ENCODE data around the gene ARHGEF9.

ARHGEF9 gene

DNA sequence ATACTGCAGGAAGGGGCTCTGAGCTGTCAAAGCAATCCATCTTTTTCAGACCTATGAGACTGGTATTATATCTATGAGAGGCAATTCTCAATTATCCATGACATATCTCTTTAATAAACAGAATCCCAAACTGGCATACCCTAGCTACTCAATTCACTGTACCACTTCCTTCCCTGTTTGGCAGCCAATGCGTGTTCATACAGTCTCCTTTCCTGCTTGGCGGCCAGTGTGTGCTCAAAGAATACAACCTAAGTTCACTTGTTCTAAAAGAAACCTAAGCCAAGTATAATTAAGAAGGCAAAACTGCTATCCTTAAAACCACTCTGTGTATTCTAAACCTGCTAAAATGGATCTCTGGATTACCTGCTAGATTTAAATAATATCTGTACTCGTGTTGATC is 38.3 kb downstream of the ARHGEF9 start:
- no peak for TF ChIP-seq CTCF (IDR thresholded peaks at IDR 0.05; ENCODE audit: low read depth, low read length)
- H3K4me3 ChIP-seq (ENCODE audit: low read depth, low read length) = no peak overlapping the region

DNA sequence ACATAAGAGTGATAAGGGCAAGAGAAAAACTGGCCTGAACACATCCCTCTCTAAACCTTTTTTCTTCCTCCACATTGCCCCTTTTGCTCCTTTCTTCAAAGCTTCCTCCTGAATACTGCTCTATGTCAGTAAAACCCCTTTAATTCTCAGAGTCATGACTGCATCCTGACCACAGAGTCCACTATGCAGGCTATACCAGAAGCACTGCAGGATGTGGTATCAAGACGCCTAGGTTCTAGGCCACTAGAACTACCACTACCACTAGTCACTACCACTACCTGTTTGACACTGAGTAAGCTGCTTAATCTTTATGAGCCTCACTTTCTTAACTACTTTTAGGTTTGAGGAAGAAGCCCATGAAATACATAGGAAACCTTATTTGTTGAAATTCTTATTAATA is 38.7 kb downstream of the ARHGEF9 start:
- no peak for TF ChIP-seq CTCF (IDR thresholded peaks at IDR 0.05; ENCODE audit: low read depth, low read length)

DNA sequence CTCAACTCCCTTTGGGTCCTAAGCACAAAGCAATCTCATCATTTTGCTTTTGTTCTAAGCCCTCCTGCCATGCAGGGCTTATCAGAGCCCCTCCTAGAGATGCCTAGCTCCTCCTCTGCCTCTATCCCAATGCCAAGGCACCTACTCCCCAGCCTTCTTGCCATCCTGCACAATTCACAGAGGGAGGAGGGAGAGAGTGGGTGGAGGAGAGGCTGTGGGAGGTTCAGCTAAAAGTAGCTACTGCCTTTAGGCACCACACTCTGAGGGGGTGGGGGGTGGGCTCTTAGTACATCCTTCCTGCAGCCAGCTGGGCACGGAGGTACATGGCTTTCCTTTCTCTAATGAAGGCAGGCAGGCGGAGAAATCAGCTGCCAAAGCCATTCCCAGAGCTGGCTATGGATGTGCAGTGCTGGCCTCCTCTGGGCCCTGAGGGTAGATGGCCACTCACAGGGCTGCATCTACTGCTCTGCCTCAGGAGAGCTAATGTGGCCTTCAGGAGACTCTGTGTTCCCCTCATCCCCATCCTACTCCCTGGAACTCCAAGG is 40.1 kb downstream of the ARHGEF9 start:
- H3K4me3 ChIP-seq (ENCODE audit: low read depth, low read length) = no peak overlapping the region
- no peak for TF ChIP-seq CTCF (IDR thresholded peaks at IDR 0.05; ENCODE audit: low read depth, low read length)

More for the DNA sequence above, 38.7 kb downstream of the ARHGEF9 start:
- no peak overlapping the region for H3K4me3 ChIP-seq (ENCODE audit: low read depth, low read length)

DNA sequence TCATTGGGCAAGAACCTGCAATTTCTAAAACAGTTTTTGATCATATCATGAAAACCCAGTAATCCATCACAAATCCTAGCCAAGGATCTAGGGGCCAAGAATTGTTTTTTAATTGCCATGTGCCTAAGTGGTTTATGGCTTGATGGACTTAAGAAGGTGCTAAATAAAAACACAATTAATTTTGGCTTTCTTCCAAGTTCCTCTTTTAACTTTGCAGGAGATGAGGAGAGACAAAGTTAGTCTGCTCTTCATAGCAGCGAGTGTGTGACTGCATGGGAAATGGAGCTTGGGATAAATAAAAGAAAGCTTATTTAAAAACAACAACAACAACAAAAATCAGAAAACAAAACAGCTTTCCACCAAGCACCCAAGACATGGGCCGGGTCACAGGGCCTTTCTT is 41.4 kb downstream of the ARHGEF9 start:
- no peak for TF ChIP-seq CTCF (IDR thresholded peaks at IDR 0.05; ENCODE audit: low read depth, low read length)
- no peak overlapping the region for H3K4me3 ChIP-seq (ENCODE audit: low read depth, low read length)

- no peak for TF ChIP-seq CTCF (IDR thresholded peaks at IDR 0.05; ENCODE audit: low read depth, low read length)
- no peak overlapping the region for H3K4me3 ChIP-seq (ENCODE audit: low read depth, low read length)
These were observed 44.6 kb downstream of the ARHGEF9 start for GRCh38 chrX:63740382-63740781.

- TF ChIP-seq CTCF (IDR thresholded peaks at IDR 0.05; ENCODE audit: low read depth, low read length) = no peak
- H3K4me3 ChIP-seq (ENCODE audit: low read depth, low read length) = no peak overlapping the region
These were observed 45.1 kb downstream of the ARHGEF9 start for GRCh38 chrX:63739885-63740284.

DNA sequence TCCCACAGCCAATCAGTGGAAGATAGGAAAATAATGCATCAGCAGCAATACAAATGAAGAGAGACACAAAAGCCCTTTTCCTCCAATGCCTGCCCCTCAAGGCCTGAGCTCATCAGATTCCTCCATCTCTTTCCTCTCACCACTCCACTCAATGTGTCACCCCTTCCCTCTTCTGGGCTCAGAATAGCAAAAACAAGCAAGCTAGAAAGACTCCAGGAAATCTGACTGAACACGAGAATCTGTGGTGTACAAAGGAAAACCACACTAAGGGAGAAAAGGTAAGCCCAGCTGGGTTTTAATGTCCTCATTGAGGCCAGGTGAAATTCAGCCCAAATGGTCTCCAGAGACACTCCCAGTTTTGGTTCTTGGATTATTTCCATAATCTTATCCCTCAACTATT is 46.3 kb downstream of the ARHGEF9 start:
- no peak for TF ChIP-seq CTCF (IDR thresholded peaks at IDR 0.05; ENCODE audit: low read depth, low read length)
- H3K4me3 ChIP-seq (ENCODE audit: low read depth, low read length) = no peak overlapping the region

Data from WI38 (cell line).